ENCODE data around the gene EOGT. TPM values are rescaled to one million over a fixed set of nuclear protein-coding genes. Genes with fewer than 3 reads are reported as not detected.

The EOGT gene
- total RNA-seq, result 88.0 TPM

GRCh38 chr3:69013253-69014021 lies at the start of gene EOGT:
TSS of gene EOGT (minus strand) at chr3:69013684. CDS start at chr3:69009846, 3,838 bp downstream.

DNA sequence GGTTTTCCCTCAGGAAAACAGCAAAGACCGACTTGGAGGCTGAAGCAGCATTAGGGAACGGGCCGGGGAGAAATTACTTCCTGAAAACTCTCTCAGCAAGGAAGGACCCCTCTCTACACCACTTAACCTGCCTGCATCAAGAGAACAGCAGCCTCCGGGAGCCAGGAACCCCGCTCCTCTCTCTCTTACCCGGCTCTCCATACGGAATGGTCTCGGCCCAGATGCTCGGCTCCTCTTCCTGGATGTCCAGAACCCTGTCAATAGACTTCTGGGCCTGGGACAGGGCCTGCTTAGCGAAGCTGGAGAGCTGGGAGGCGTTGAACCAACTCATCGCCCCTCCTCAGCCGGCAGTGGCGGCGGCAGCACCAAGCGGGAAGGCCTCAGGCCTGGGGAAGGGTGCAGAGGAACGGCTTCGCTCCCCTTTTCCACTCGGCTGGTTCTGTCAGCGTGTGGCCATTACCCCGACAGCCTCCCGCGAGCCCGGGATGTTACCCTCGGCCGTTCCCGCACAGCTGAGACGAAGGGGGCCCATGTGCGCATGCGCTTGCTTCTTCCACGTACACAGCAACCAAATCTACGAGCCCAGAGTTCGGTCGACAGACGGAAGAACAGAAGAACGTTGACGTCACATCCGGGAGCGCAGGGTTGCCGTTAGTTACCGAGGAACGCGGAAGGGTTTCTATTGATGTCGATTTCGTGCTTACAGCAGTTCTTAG lies 38.4 kb upstream of the EOGT start, which contains the start of gene TMF1:
TSS of gene TMF1 (minus strand) at position 578 of the 716 bp plus-strand sequence. CDS start at position 331, 247 bp downstream.

Other genes with a start within 250 kb of the EOGT start
- gene TAFA4, start 81.1 kb downstream of the EOGT start, total RNA-seq, result 56.4 TPM
- gene TMF1, start 38.6 kb upstream of the EOGT start, total RNA-seq, result 73.2 TPM
- gene UBA3, start 66.7 kb upstream of the EOGT start, total RNA-seq, result 115 TPM
- gene ARL6IP5, start 71.3 kb upstream of the EOGT start, total RNA-seq, result 98.8 TPM
- gene LMOD3, start 108.9 kb upstream of the EOGT start, total RNA-seq, result 7.1 TPM